B cell (primary cell): ENCODE measurements around the gene ROMO1.

Experiments used
- EZH2 ChIP-seq: IDR thresholded peaks from 2 replicates; pipeline ENCODE4 v1.6.1; 2012; ENCODE audit warnings: borderline replicate concordance, low read depth, mild to moderate bottlenecking, moderate library complexity, low read length; ENCODE audit not compliant: insufficient read depth, poor library complexity, severe bottlenecking
- TF ChIP-seq, protein P1 (sequence below): fragments of 200-600 bp; IDR thresholded peaks from one replicate; pipeline ENCODE4 v1.8.0; 2022; ENCODE audit warnings: antibody characterized with exemption, mild to moderate bottlenecking

DNA sequence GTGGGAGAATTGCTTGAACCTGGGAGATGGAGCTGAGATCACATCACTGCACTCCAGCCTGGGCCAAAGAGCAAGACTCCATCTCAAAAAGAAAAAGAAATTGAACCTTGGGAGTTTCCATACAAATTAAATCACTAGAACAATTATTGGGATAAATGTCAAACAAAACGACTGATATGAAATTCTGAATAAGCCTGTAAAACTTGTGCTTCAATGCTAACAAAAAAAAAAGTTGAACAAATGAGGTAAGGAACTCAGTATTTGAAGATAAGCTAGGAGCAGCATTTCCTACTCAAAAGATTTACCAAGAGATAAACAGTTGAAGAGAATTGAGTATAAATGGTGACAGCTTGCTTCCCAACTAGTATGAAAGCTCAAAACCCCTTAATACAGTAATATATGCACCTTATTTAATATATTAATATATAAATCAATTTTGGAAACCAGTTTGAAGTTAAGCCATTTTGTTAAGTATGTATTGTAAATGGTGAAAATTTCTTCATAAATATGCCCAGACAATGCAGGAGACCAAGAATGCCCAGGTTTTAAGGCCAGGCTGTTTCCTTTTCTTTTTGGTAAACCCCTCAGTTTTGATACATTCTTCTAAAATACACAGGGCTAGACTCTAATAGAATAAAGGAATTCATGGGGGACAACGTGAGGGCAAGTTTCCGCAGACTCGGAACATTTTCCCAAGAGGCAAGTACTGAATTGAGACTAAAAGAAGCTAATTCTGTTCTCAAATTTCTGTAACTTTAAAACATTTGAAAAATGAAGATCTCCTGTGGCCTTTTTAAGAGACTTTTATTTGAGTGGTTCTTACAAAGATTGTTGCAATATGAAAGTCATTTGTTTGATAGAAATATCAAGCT is 3.9 kb downstream of the ROMO1 start:
- TF ChIP-seq, protein P1, sequence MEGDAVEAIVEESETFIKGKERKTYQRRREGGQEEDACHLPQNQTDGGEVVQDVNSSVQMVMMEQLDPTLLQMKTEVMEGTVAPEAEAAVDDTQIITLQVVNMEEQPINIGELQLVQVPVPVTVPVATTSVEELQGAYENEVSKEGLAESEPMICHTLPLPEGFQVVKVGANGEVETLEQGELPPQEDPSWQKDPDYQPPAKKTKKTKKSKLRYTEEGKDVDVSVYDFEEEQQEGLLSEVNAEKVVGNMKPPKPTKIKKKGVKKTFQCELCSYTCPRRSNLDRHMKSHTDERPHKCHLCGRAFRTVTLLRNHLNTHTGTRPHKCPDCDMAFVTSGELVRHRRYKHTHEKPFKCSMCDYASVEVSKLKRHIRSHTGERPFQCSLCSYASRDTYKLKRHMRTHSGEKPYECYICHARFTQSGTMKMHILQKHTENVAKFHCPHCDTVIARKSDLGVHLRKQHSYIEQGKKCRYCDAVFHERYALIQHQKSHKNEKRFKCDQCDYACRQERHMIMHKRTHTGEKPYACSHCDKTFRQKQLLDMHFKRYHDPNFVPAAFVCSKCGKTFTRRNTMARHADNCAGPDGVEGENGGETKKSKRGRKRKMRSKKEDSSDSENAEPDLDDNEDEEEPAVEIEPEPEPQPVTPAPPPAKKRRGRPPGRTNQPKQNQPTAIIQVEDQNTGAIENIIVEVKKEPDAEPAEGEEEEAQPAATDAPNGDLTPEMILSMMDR: no peak
- TF ChIP-seq EZH2: no peak
